OCI-LY7 (cell line): Measurements from ENCODE around the gene GGA2. TPM values are rescaled to one million over a fixed set of nuclear protein-coding genes. Genes with fewer than 3 reads are reported as not detected.

Source experiments
- BruUV-seq: library from RNA; stranded (reverse); fragments of 400-500 nt; replicated peaks from 2 replicates; lab custom pipeline; 2021; lab: Mats Ljungman, UMichigan
- CTCF ChIA-PET: fragments of 300-600 bp; sonication (Branson Sonifier 250); formaldehyde crosslinking; loops from one replicate; lab custom pipeline; 2022; ENCODE audit warnings: antibody characterized with exemption; ENCODE audit not compliant: unreplicated experiment; lab: Charles Lee
- POLR2A ChIA-PET: fragments of 300-600 bp; sonication (Branson Sonifier 250); formaldehyde crosslinking; loops from one replicate; lab custom pipeline; 2022; ENCODE audit warnings: antibody characterized with exemption; lab: Charles Lee
- DNase-seq: peaks from one replicate; pipeline ENCODE4 v3.0.0-alpha.2; 2015; ENCODE audit warnings: low spot score
- H2AFZ ChIP-seq: fragments of 200-600 bp; sonication (generic), shearing (Covaris generic); 2 replicates; pipeline ENCODE4 v1.6.1; 2014; ENCODE audit warnings: mild to moderate bottlenecking, antibody characterized with exemption, low read length, moderate library complexity
- H3K27ac ChIP-seq: fragments of 200-600 bp; sonication (generic); 2 replicates; pipeline ENCODE4 v1.5.1; 2014; ENCODE audit warnings: mixed run types, low read depth, mild to moderate bottlenecking, moderate library complexity, low read length, inconsistent platforms; ENCODE audit not compliant: poor library complexity, severe bottlenecking
- H3K36me3 ChIP-seq: fragments of 200-600 bp; sonication (generic); 2 replicates; pipeline ENCODE4 v1.6.1; 2014; ENCODE audit warnings: mild to moderate bottlenecking, antibody characterized with exemption, low read length, moderate library complexity, mixed read lengths; ENCODE audit not compliant: insufficient read depth
- H3K4me1 ChIP-seq: fragments of 200-600 bp; sonication (generic); 2 replicates; pipeline ENCODE4 v1.5.1; 2014; ENCODE audit warnings: mild to moderate bottlenecking, low read length; ENCODE audit not compliant: insufficient read depth, poor library complexity, severe bottlenecking
- H3K4me2 ChIP-seq: fragments of 200-600 bp; sonication (generic); 2 replicates; pipeline ENCODE4 v1.6.1; 2014; ENCODE audit warnings: mild to moderate bottlenecking, low read length
- H3K4me3 ChIP-seq: fragments of 200-600 bp; sonication (generic); 2 replicates; pipeline ENCODE4 v1.5.1; 2014; ENCODE audit warnings: mild to moderate bottlenecking, low read depth, low read length; ENCODE audit not compliant: poor library complexity, severe bottlenecking
- H3K79me2 ChIP-seq: fragments of 200-600 bp; sonication (generic); 2 replicates; pipeline ENCODE4 v1.6.1; 2016; ENCODE audit warnings: low read depth, mild to moderate bottlenecking, low read length, moderate library complexity, mixed read lengths; ENCODE audit not compliant: insufficient read depth
- H3K9me2 ChIP-seq: fragments of 200-600 bp; sonication (generic); 2 replicates; pipeline ENCODE4 v1.6.1; 2016; ENCODE audit warnings: mild to moderate bottlenecking, low read length, mixed read lengths; ENCODE audit not compliant: insufficient read depth
- H3K9me3 ChIP-seq: fragments of 200-600 bp; sonication (generic); 2 replicates; pipeline ENCODE4 v1.6.1; 2014; ENCODE audit warnings: mild to moderate bottlenecking, mixed run types, low read length, mixed read lengths
- H4K20me1 ChIP-seq: fragments of 200-600 bp; sonication (generic); 2 replicates; pipeline ENCODE4 v1.6.1; 2014; ENCODE audit warnings: mild to moderate bottlenecking, antibody characterized with exemption, low read length, moderate library complexity, mixed read lengths; ENCODE audit not compliant: insufficient read depth
- CTCF ChIP-seq: fragments of 200-600 bp; sonication (generic); conservative IDR thresholded peaks from 2 replicates; pipeline ENCODE4 v1.5.1; 2014; ENCODE audit warnings: mild to moderate bottlenecking, antibody characterized with exemption, low read length, moderate library complexity, mixed read lengths
- EZH2phosphoT487 ChIP-seq: fragments of 200-600 bp; sonication (generic); IDR thresholded peaks from 2 replicates; pipeline ENCODE4 v1.6.1; 2018; ENCODE audit warnings: low read depth, borderline replicate concordance, mild to moderate bottlenecking, mixed run types, antibody characterized with exemption, low read length, moderate library complexity, mixed read lengths
- intact Hi-C: fragments of 100-400 bp; cut with micrococcal nuclease; formaldehyde crosslinking; loops from one replicate; pipeline ENCODE4 v1.10.0; 2022; ENCODE audit not compliant: unreplicated experiment
- total RNA-seq, 2 experiments: library from RNA; depleted of rRNA in 1 of 2; stranded (reverse); fragments of >200 nt in 1 of 2; shearing (Covaris generic) in 1 of 2; gene quantifications; 2 replicates each; pipeline ENCODE4 v1.2.3, GENCODE V29; 2014 to 2022

The GGA2 gene
- total RNA-seq, 2 experiments from 2014 or later = 213 to 580 TPM

DNA sequence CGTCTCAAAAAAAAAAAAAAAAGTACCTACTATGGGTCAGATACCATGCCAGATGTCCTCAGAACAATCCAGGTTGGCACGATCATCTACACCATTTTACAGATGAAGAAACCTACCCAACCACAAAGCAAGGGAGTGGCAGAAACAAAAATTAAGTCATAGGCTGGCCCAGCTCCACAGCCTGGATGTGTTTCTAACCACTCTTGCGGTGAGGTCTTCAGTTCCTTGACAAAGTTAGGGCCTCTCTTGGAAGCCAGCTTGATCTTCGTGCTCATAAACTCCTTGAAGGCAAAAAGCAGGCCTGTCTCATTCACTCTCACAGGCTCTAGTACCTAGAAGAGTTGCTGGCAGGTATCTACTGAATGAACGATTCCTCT is 6.2 kb downstream of the GGA2 start:
- Histone ChIP-seq H3K79me2 (peaks cover 100% of the 10 kb centered on the region), H3K4me2 (peak overlapping the region; percentile 97), H2AFZ (no peak overlapping the region), H3K4me3 (peak overlapping the region; percentile 99), H3K4me1 (peaks cover 82% of the 10 kb centered on the region), H3K27ac (peak overlapping the region; percentile 91), H3K9me3 (peaks cover 4% of the 10 kb centered on the region; the same call in 1 of the 2 replicates), H3K36me3 (peaks cover 98% of the 10 kb centered on the region), H4K20me1 (peaks cover 80% of the 10 kb centered on the region), H3K9me2 (no peaks in the 10 kb centered on the region)
- CTCF ChIA-PET = no interaction called here
- intact Hi-C loops = loop anchor here (2.0 kb wide), 1 partner anchor 13 kb away; no protein-coding TSS in a partner anchor
- BruUV-seq = no TSS peak
- POLR2A ChIA-PET = interaction anchor here (0.6 to 0.7 kb wide), 3 partner anchors 34 to 63 kb away, joined by 3 to 4 read pairs (median 3); no protein-coding TSS in a partner anchor
- TF ChIP-seq EZH2phosphoT487 (no peak), CTCF (no peak)
- DNase-seq = no peak

- Histone ChIP-seq H3K27ac (peak overlapping the region; percentile 17), H3K4me3 (peak overlapping the region; percentile 7), H3K4me2 (peak overlapping the region; percentile 53), H3K9me2 (no peaks in the 10 kb centered on the region), H3K4me1 (peaks cover 98% of the 10 kb centered on the region), H2AFZ (no peak overlapping the region), H3K79me2 (peaks cover 100% of the 10 kb centered on the region), H3K9me3 (no peaks in the 10 kb centered on the region), H4K20me1 (peaks cover 81% of the 10 kb centered on the region), H3K36me3 (peaks cover 99% of the 10 kb centered on the region)
- ChIA-PET POLR2A (no interaction called here), CTCF (no interaction called here)
- no peak for DNase-seq
- TF ChIP-seq CTCF (no peak), EZH2phosphoT487 (no peak)
- no TSS peak for BruUV-seq
- intact Hi-C loops = no loop called here
Observed at GRCh38 chr16:23502466-23502865, 7.8 kb downstream of the GGA2 start.

DNA sequence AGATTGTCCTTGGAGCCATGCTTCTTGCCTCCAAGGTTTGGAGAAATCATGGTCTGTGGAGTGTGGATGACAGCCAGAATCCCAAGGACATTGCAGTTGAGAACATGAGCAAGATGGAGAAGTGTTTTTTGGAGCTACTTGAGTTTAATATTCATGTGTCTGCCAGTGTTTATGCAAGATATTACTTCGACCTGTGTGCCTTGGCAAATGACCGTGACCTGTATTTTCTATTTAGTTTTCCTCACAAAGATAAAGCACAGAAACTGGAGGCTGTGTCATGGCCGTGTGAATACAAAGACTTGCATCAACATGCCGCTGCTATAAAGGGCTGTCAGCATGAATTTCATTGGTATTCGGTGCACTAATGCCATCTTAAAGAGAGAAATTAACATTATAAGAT is 9.0 kb downstream of the GGA2 start:
- Histone ChIP-seq H3K4me1 (peaks cover 100% of the 10 kb centered on the region), H3K36me3 (peaks cover 99% of the 10 kb centered on the region), H2AFZ (no peak overlapping the region), H3K27ac (no peak overlapping the region), H3K4me3 (peak overlapping the region; percentile 7), H3K9me3 (no peaks in the 10 kb centered on the region), H3K4me2 (peak overlapping the region; percentile 53), H3K9me2 (no peaks in the 10 kb centered on the region), H4K20me1 (peaks cover 83% of the 10 kb centered on the region), H3K79me2 (peaks cover 100% of the 10 kb centered on the region)
- POLR2A ChIA-PET = interaction anchor here (0.8 kb wide), 1 partner anchor 55 kb away, joined by 3 read pairs; no protein-coding TSS in a partner anchor
- intact Hi-C loops = no loop called here
- CTCF ChIA-PET = no interaction called here
- TF ChIP-seq CTCF = no peak
- TF ChIP-seq EZH2phosphoT487 = no peak
- DNase-seq = no peak
- no TSS peak for BruUV-seq
